ENCODE results near the gene CISD3.

- TF ChIP-seq ZNF274 (IDR thresholded peaks at IDR 0.05; ENCODE audit: low read depth, low read length), result no peak
- no peak for TF ChIP-seq YY1 (IDR thresholded peaks at IDR 0.05; ENCODE audit: insufficient read depth, insufficient read length)
Observed at GRCh38 chr17:38730526-38731379, 612 bp downstream of the CISD3 start.

Measured in NT2/D1 (cell line).